ENCODE measurements around the gene KRTAP20-4.

The KRTAP20-4 gene

DNA sequence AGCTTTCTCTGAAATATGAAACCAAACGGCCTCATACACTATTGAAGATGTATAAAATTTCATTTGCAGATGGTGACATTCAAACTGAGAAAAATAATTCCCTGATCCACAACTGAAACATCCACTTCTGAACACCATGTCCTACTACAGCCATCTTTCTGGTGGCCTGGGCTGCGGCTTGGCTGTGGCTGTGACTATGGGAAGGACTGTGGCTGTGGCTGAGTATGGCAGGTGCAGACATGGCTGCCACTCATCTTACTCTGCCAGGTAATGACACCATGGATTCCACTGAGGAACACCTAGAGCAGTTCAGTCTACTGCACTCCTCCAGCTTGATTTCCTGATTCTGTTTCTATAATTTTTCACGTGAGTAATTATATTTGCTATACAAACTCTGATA, at the start of gene KRTAP20-4:
KRTAP20-4 (plus strand) TSS at position 106 of the 400 bp plus-strand sequence.
- DNase-seq = no peak

- no peak for DNase-seq
Observed at GRCh38 chr21:30577766-30578165, 42.7 kb upstream of the KRTAP20-4 start.

- DNase-seq = no peak
Observed at GRCh38 chr21:30579346-30579745, 41.1 kb upstream of the KRTAP20-4 start.

DNA sequence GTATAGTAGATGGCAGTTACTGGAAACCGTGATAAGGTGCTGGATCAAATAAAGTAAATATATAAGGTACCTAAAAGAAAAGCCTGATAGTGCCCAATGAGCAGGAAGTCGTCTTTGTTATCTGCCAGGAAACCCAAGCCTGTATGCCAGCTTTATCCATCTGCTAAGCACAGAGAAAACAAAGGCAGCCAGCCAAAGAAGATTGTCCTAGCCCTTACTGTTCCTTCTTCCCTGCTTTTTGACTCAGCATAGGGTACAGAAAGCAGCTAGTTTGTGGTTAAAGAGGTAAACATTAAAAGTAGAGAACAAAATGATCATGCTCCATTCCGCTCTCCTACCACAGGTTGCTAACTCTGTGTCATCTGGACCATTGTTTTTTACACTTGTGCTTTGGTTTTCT, 40.3 kb upstream of the KRTAP20-4 start:
- no peak for DNase-seq

DNA sequence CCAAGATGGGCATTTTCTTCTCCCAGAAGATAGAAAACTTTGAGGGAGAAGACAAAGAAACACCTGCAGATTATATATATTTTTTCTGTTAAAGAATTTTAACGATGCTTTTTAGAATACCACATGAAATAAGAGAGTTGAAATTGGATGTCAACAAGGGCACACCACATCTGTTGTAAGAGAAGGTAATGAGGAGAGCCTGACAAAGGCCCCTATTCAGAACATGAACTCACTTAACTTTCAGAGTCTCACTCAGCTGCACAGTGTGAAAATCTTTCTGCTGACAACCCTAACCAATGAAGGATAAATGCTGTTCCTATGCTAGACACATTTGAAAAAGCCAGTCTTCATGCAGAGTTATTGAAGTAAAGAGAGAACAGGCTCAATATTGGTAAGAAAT, 37.6 kb upstream of the KRTAP20-4 start:
- DNase-seq = no peak

GRCh38 chr21:30590297-30590696, 30.1 kb upstream of the KRTAP20-4 start, which contains the start of gene KRTAP22-2:
Gene KRTAP22-2, minus strand, starts transcription at chr21:30590397.
- no peak for DNase-seq

DNA sequence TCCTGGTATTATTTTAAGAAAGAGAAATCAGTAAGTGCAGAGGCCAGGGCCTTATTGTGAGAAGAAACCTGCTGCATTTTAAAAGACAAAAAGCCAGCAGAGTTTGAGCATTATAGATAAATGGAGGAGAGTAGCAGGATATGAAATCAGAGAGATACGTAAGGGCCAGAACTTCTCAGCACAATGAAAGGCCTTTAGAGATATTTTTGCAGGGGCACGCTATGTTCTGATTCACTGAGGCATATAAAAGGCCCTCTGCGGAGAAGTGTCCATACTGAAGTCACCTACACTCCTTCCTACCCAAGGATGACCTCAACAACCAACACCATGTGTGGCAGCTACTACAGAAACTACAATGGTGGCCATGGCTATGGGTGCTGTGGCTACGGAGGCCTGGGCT, 28.3 kb upstream of the KRTAP20-4 start, which contains the start of gene KRTAP6-3:
KRTAP6-3 (plus strand) TSS at position 301 of the 400 bp plus-strand sequence; CDS start at position 307, 6 bp downstream.
- no peak for DNase-seq

DNA sequence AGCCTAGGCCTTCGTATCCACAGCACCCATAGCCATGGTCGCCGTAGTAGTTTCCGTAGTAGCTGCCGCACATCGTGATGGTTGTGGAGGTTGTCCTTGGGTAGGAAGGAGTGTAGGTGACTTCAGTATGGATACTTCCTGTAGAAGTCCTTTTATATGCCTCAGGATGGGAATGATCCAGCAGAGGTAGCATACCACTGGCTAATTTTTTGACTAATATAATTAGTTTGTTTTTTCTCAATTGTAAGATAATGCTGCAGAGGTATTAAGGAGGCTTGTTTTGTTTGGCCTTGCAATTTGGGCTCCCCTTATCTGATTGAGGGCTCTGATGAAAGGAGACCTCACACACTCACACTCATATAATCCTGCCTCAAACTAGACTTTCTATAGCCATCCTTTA, 21.6 kb upstream of the KRTAP20-4 start, which contains the start of gene KRTAP6-2:
KRTAP6-2 (minus strand) TSS at position 101 of the 400 bp plus-strand sequence; CDS start at position 73, 28 bp downstream.
- no peak for DNase-seq

GRCh38 chr21:30600787-30601186, 19.6 kb upstream of the KRTAP20-4 start, which contains the start of gene KRTAP22-1:
Gene KRTAP22-1, plus strand, starts transcription at chr21:30601087.
- DNase-seq = no peak

DNA sequence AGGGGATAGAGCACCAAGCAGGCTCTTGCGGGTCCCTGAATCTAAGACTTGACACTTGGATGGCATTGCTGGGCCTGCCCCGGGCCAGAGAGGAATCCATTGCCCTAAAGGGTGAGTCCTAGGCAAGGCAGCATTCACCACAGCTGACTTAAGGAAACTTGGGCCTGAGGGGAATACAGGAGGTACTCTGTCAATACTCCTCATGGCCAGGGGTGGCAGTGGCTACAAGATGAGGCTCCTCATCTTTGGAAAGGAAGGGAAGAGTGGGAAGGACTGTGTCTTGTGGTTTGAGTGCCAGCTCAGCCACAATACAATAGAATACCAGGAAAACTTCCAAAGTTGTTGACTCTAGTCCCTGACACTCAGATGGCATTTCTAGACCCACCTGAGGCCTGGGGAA, 14.5 kb upstream of the KRTAP20-4 start:
- no peak for DNase-seq

DNA sequence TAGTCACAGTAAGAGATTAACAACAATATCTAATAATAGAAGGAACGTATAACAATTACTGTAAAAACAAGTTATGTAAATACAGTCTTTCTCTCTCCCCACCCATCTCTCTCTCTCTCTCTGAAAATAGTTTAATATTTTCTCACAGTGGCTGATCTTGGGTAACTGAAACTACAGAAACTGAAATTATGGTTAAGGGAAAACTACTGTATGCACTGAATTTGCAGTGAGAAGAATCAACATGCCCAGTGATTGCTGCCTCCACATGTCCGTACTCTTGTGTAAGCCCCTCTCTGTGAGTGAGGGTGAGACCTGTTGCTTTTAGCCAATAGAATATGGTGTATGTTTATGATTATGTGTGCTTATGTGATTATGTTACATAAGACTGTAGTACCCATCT, 8.3 kb upstream of the KRTAP20-4 start:
- DNase-seq = no peak

GRCh38 chr21:30613836-30614235, 6.6 kb upstream of the KRTAP20-4 start, which contains the start of gene KRTAP6-1:
Gene KRTAP6-1, minus strand, starts transcription at chr21:30613930. Its CDS starts 26 bp downstream, at chr21:30613904.
- no peak for DNase-seq

DNA sequence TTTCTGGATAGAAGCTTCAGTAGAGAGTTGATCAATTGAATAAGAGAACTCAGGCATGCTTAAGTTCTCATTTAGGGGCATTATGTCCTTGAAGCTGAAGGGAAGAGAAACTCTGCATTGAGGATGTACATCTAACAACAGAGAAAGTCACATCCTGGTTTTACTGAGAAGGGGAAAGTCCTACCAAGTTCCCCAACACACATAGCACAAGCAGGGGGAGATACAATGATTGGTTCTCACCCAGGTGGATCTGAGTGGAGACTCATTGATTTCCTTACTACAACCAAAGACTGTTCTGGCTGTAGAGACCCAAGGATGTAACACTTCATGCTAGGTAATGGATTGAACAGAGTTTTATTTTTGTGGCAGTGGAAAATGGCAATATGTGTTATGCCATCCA, 5.2 kb upstream of the KRTAP20-4 start:
- DNase-seq = no peak

GRCh38 chr21:30616125-30616524, 4.3 kb upstream of the KRTAP20-4 start, which contains the start of gene KRTAP20-1:
Gene KRTAP20-1, plus strand, starts transcription at chr21:30616425. Its CDS starts 30 bp downstream, at chr21:30616455.
- no peak for DNase-seq

- DNase-seq = no peak
Observed at GRCh38 chr21:30620080-30620479, 347 bp upstream of the KRTAP20-4 start.

DNA sequence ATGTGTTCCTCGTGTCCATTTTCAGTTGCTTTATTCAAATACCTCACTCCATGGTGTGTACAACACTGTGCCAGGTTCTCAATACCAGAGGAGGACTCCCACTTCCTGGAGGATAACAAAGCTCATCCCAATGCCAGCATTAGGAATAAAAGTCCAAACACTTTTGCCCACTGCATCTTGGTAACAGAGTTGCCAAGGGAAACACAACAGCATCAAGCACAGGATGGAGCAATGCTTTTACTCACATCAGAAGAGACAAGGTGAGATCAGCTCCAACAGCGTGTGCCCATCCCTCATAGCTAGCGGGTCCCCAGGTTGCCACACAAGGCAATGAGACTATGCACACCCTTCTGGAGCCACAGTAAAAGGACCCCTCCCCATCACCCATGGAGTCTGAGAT, 2.9 kb downstream of the KRTAP20-4 start:
- no peak for DNase-seq

DNA sequence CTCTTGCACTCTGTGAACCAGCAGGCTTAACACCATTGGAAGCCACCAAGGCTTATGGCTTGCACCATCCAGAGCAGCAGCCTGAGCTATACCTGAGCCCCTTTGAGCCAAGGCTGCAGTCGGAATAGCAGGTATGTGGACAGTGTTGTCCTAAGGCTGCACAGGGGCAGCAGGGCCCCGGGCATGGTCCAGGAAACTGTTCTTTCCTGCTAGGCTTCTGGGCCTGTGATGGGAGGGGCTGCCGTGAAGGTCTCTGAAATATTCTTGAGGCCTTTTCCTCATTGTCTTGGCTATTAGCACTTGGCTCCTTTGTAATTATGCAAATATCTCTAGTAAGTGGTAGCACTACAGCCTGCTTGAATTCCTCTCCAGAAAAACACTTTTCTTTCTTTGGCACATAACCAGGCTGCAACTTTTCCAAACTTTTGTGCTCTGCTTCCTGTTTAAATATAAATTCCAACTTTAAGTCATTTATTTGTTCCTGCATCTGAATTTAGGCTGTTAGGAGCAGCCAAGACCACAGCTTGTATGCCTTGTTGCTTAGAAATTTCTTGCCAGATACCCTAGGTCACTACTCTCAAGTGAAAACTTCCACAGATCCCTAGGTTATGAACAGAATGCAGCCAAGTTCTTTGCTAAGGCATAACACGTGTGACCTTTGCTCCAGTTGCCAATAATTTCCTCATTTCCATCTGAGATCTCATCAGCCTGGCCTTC, 5.2 kb downstream of the KRTAP20-4 start:
- no peak for DNase-seq

GRCh38 chr21:30628109-30628508, 7.7 kb downstream of the KRTAP20-4 start:
- DNase-seq = no peak

GRCh38 chr21:30629200-30629599, 8.8 kb downstream of the KRTAP20-4 start:
- DNase-seq = no peak

DNA sequence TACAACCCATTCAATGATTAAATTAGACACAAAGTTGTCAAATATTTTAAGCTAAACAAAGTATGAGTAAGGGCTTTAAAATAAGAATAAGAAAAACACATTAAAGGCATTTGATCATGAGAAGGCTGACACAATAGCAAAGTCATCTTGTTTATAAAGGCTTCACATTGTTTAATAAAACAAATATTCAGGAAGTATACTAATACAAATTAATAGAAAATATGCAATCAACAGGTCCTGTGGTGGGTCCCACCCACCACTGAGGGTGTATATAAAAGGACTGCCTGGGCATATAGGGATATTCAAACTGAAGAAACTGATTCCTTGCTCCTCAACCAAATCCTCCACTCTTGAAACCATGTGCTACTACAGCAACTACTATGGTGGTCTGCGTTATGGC, 14.5 kb downstream of the KRTAP20-4 start, which contains the start of gene KRTAP20-2:
KRTAP20-2 (plus strand) TSS at position 301 of the 400 bp plus-strand sequence; CDS start at position 359, 58 bp downstream.
- DNase-seq = no peak

GRCh38 chr21:30638686-30639085, 18.3 kb downstream of the KRTAP20-4 start:
- DNase-seq = no peak

DNA sequence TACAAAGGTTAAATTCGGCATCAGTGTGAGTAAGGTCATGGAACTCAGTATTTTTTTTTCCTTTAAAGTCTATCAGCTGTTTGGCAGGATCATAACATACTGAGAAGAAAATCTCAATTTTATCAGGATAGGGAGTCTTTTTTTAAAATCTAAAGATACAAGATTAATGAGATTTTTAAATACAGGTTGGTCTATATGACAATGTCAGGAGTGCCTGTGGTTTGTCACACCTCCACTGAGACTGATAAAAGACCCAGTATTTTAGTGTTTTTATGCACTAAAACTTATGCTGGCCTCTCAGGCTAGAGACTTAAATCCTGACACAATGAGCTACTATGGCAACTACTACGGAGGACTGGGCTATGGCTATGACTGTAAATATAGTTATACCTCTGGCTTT, 22.1 kb downstream of the KRTAP20-4 start, which contains the start of gene KRTAP20-3:
KRTAP20-3 (plus strand) TSS at position 301 of the 400 bp plus-strand sequence.
- no peak for DNase-seq

DNA sequence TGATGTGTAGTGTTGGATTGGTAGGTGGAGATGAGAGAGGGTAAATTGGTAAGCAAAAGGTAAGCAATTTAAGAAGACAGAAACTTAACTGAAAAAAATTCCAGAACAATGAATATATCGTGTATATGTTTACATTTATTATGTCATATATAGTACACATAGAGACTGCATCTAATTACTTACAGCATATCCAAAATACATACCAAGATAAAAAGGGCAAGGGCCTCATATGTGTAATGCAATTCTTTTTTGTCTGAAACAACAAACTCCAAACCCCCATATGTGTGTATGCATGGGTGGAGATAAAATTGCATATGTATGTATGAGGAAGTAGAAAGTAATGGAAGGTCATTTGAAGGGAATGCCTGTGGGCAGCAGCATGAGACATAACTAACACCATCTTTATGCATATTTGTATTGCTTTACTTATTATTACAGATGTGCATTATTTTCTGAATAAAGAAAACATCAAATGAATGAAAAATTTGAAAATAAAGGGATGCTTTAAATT, 26.5 kb downstream of the KRTAP20-4 start:
- no peak for DNase-seq

DNA sequence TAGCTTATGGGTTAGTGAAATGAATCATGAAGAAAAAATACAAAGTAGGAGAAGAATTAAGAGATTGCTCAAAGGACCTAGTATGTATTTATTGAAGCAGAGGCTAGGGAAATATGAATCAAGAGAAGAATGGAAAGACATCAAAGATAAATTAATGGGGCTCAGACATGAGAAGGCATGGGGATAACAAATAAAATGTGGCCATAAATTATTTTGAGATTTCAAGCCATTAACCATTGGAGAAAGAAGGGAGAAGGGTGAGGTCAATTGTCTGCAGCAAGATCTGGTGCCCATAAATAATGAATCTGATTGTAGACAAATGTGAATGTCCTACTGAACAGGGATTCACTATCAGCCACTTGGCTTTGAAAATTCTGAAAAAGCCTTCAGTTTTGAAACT, 32.5 kb downstream of the KRTAP20-4 start:
- DNase-seq = no peak

Data from SIG-M5 (cell line).